Endothelial cell of umbilical vein (primary cell): Measurements from ENCODE around the gene MAP3K1.

Experiments used
- CTCF ChIP-seq, 2 donors: IDR thresholded peaks; 1 replicate in 1 of 2; 2 replicates in 1 of 2; pipeline ENCODE4 v1.5.1; 2011; ENCODE audit warnings: low read length in 2 of 2, mild to moderate bottlenecking in 2 of 2, moderate library complexity in 2 of 2, control low read depth in 1 of 2, inconsistent platforms in 1 of 2, low read depth in 1 of 2; ENCODE audit not compliant: insufficient read depth in 1 of 2; ENCODE audit errors: extremely low read depth in 1 of 2
- FOS ChIP-seq: IDR thresholded peaks from 2 replicates; pipeline ENCODE4 v1.6.1; 2011; ENCODE audit warnings: mild to moderate bottlenecking, low read length, moderate library complexity, borderline replicate concordance; ENCODE audit not compliant: insufficient read depth
- MAX ChIP-seq: IDR thresholded peaks from 2 replicates; pipeline ENCODE4 v1.6.1; 2011; ENCODE audit not compliant: insufficient read depth, insufficient read length
- POLR2A ChIP-seq: IDR thresholded peaks from 2 replicates; pipeline ENCODE4 v1.6.1; 2012; ENCODE audit warnings: low read depth, mild to moderate bottlenecking, control low read depth, low read length
- POLR2AphosphoS5 ChIP-seq: IDR thresholded peaks from 2 replicates; pipeline ENCODE4 v1.6.1; 2012; ENCODE audit warnings: low read depth, mild to moderate bottlenecking, control low read depth, low read length, moderate library complexity; ENCODE audit not compliant: insufficient read depth

- TF ChIP-seq FOS: no peak
- no peak for TF ChIP-seq POLR2A
- TF ChIP-seq CTCF (IDR thresholded peaks at IDR 0.05; ENCODE audit: extremely low read depth in 1 of 2, insufficient read depth in 1 of 2, low read depth in 1 of 2, low read length in 2 of 2): no peak
- no peak for TF ChIP-seq MAX
- no peak for TF ChIP-seq POLR2AphosphoS5
Measured at GRCh38 chr5:56839062-56839461, 23.7 kb downstream of the MAP3K1 start.
